NCI-H446 treated with DMSO at 0.1 percent for 48 hours (cell line): Measurements from ENCODE around the gene THAP3.
"Not testable (repeated sequence)": the region's sequence is repeated elsewhere in the genome, so short reads cannot be mapped to it uniquely, and the experiment has no call there.

ENCODE experiments used
- DNase-seq: peaks from one replicate; lab custom pipeline; 2025; lab: John Stamatoyannopoulos, UW

Gene THAP3

GRCh38 chr1:6591222-6591621 is 33.4 kb upstream of the THAP3 start:
- DNase-seq: no peak

GRCh38 chr1:6591644-6592043 is 33.0 kb upstream of the THAP3 start:
- no peak for DNase-seq

GRCh38 chr1:6592441-6592840 is 32.2 kb upstream of the THAP3 start:
- DNase-seq: no peak

- no peak for DNase-seq
These were observed 31.6 kb upstream of the THAP3 start for GRCh38 chr1:6592865-6593593.

GRCh38 chr1:6593810-6594209 is 30.9 kb upstream of the THAP3 start:
- no peak for DNase-seq

DNA sequence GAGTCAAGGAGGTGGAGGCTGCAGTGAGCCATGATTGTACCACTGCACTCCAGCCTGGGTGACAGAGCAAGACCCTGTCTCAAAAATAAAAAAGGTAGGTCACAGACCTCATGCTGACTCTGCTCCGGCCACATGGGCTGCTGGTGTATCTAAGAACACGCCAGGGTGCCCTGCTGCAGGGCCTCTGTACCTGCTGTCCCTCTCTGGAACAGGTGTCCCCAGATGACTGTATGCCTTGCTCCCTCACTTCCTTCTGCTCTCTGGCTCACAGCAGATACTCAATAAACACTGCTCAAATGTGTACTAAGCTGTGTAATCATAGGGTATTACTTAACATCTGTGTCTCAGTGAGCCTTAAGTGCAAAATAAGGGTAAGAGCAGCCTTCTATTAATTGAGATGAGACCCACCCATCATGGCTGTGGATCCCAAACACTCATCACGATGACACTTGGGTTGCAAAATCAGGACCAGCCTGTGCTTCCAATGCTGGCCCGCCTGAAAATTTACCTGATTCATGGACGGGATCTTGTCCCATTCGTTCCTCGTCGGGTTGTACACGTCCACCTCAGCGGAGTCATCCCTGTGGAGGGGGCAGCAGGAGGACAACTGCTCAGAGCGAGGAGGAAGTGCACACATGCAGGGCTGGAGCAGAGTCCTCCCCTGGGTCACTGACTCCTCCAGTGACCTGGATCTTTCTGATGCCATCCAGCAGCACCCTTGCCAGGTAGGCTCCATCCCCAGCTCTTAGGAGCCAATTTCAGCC is 29.5 kb upstream of the THAP3 start:
- no peak for DNase-seq

- no peak for DNase-seq
These were observed 28.3 kb upstream of the THAP3 start for GRCh38 chr1:6596351-6596750.

DNA sequence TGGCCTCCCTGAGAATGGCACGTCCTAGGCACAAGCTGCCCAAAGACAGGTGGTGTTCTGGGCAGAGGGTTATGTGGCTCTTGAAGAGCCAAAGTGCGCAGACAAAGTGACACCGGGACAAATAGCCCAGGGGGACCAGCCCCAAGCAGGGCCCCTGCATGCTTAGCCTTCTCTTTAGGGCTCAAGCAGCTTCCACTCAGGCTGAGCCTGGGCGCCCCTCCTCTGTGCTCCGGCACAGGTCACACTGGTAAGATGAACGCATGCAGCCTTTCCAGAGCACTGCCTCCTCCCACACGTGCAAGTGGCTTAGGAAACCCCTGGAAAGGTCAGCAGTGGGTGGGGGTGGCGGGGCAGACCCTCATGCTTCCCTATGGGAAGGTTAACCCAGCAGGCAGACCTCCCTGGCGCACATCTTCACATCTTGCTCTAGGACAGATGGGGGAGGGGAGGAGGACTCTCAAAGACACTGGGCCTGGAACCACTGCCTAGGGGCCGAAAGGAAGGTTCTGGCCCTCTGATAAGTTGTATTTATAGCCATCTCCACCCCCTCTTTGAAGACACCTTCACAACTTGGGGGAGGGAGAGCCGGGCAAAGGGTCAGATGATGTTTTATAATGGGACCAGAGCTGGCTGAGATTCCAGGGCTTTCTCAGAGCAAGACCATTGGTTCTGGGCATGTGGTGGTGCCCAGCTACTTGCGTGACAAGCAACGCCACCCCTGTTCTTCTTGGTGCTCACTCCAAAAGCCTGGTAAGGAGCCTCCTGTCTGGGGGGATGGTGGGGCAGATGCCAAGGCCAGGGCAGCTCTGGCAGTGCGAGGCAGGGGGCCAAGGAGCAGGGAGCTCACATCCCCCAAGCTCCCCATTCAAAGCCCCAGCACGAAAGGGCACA is 27.5 kb upstream of the THAP3 start:
- DNase-seq: no peak

DNA sequence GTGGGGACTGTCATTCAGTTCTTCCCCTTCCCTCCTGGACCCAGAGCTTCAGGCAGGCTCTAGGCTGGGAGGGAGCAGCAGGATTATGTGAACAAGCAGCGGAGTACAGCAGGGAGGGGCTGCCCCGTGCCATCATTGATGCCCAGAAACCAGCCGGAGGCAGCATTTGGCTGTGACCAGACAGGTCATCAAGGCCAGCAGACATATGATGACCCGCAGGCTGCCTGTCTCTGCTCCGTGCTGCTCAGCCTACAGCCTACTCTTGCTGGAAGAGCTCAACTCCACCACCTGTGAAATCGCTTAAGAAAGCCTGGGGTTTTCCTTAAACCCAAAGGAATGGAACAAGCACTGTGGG is 26.9 kb upstream of the THAP3 start:
- no peak for DNase-seq

DNA sequence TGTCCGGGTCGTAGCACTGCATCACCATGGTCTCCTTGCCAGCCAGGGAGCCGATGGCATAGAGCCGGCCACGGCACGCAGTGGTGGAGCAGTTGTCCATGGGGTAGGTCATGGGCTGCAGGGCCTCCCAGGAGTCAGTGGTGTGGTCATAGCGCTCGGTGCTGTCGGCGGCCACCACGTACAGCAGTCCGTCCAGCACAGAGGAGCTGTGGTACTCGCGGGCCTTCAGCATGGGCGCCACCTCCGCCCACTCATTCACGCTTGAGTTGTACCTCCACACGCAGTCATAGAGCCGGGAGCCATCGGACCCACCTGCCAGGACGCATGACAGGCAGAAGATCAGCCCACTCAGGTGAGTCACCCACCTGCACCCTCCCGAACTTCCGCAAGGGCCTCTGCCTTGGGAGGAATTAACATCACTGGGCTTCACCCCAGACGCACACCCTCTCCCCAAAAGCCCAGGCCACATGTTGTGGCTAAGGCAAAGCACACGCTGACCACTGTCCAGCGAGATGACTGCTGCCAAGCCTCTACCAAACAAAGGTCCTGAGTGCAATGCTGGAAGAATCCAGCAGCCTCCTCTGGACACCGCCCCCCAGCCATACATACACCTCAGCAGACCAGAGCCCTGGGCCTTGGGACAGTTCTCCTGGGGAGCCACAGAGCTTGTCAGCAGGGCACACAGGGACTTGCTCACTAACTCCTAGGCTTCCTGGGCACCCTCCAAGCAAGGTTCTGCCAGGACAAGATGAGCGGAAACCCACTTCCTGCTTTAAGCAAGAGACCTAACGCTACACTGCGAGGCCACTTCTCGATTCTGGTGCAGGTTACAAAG is 25.3 kb upstream of the THAP3 start:
- no peak for DNase-seq

DNA sequence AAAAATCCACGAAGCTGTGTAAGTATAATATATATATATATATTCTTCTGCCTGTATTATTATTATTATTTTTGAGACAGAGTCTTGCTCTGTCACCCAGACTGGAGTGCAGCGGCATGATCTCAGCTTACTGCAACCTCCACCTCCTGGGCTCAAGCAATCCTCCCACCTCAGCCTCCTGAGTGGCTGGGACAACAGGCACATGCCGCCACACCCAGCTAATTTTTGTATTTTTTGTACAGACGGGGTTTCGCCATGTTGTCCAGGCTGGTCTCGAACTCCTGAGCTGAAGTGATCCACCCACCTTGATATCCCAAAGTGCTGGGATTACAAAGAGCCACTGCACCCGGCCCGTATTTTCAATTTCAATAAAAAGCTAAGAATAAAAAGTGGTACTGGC is 24.7 kb upstream of the THAP3 start:
- not testable (repeated sequence) for DNase-seq

DNA sequence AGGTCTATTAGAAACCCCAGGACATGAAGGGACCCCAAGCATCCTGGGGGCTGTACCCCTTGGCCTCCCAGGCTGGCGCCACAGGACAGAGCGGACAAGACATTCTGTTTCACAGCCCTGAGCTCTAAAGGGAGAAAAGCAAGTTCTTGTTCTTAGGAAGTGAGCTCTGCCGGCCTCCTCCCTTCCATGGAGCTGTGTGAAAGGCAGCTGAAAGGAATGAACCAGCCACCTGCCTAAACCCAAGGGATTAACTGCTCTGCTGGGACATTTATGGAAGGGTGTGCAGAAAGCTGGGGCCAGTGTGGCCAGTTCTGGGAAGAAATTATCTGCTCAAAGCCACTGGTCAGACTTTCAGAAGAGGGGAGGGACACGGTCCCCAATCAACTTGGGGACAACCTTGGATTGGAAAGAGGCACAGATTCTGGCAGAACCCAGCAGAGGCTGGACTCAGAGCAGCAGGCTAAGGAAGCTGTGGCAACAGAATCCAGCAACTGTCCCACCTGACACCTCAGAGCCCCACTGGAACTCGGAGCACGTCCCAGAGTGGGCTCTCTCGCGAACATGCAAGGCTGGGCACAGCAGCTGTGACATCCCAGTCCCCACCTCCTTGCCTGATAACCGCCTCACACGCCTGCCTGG is 24.1 kb upstream of the THAP3 start:
- no peak for DNase-seq

GRCh38 chr1:6601049-6601922 is 23.4 kb upstream of the THAP3 start:
- DNase-seq: peak; percentile 33

- DNase-seq: no peak
These were observed 22.6 kb upstream of the THAP3 start for GRCh38 chr1:6601923-6602668.

GRCh38 chr1:6602669-6603237 is 21.9 kb upstream of the THAP3 start, which contains the start of gene KLHL21:
TSS of gene KLHL21 (minus strand) at chr1:6602869. CDS start at chr1:6602817, 52 bp downstream.
- DNase-seq: peak; percentile 70

DNA sequence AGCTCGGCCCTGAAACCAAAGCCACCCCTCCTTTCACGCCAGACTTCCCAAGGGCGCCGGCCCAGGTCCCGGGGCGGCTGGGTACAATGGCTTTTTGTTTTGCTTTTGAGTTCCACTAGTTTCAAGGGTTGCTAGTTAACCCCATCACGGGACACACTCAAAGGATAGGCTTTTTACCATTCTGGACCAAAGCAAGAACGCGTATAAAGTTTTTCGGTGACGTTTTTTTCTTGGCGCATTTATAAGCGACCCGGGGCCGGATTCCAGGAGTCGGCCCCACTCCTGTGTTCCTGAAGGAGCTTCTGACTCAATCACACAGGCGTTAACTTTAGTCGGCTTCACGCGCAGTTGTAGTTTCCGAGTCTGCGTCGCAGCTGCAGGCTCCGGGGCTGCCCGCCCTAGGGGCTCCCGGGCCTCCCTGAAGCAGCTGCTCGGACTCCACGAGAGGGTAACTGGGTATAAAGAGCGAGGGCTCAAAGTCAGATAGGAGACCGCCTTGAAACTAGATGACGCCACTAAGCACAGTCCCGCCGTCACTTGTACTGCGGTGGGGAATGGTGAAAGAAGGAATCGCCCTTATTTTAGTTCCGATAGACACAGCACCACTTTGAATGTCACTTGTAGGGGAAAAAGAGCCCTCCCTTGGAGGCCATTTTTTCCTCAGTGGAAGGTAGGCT is 21.3 kb upstream of the THAP3 start:
- no peak for DNase-seq

- DNase-seq: no peak
These were observed 20.6 kb upstream of the THAP3 start for GRCh38 chr1:6603915-6604558.
